OCI-LY3 (cell line): ENCODE results near the gene TAMM41.

ENCODE experiments used
- H2AFZ ChIP-seq: fragments of 200-600, 300-600 bp; shearing (Covaris generic); 2 replicates; pipeline ENCODE4 v1.6.0; 2014; ENCODE audit warnings: antibody characterized with exemption, low read depth, low read length
- H3K27ac ChIP-seq: fragments of 200-600, 300-600 bp; sonication (generic); 2 replicates; pipeline ENCODE4 v1.5.1; 2014; ENCODE audit warnings: mild to moderate bottlenecking, low read length, moderate library complexity, mixed read lengths
- H3K27me3 ChIP-seq: fragments of 200-600, 300-600 bp; sonication (generic); 2 replicates; pipeline ENCODE4 v1.6.1; 2014; ENCODE audit warnings: low read depth, low read length, mixed read lengths
- H3K36me3 ChIP-seq: fragments of 200-600, 300-600 bp; sonication (generic); replicated peaks from 2 replicates; pipeline ENCODE3; 2014; ENCODE audit warnings: low read depth, low read length, mixed read lengths
- H3K4me1 ChIP-seq: fragments of 300-600, 200-600 bp; sonication (generic); 2 replicates; pipeline ENCODE4 v1.6.1; 2014; ENCODE audit warnings: low read length, mixed read lengths
- H3K4me2 ChIP-seq: fragments of 200-600, 300-600 bp; sonication (generic); 2 replicates; pipeline ENCODE4 v1.6.1; 2014; ENCODE audit warnings: low read length, mixed read lengths
- H3K4me3 ChIP-seq: fragments of 300-600, 200-600 bp; sonication (generic); 2 replicates; pipeline ENCODE4 v1.5.1; 2014; ENCODE audit warnings: antibody characterized with exemption, mild to moderate bottlenecking, low read length, moderate library complexity
- H3K79me2 ChIP-seq: fragments of 300-600, 200-600 bp; shearing (Covaris generic); 2 replicates; pipeline ENCODE4 v1.6.1; 2014; ENCODE audit warnings: mild to moderate bottlenecking, low read length, mixed read lengths
- H3K9ac ChIP-seq: fragments of 300-600, 200-600 bp; shearing (Covaris generic); 2 replicates; pipeline ENCODE4 v1.6.0; 2014; ENCODE audit warnings: mild to moderate bottlenecking, low read length, moderate library complexity
- H3K9me3 ChIP-seq: fragments of 200-600, 300-600 bp; shearing (Covaris generic); 2 replicates; pipeline ENCODE4 v1.6.1; 2014; ENCODE audit warnings: low read length, mixed read lengths; ENCODE audit not compliant: insufficient read depth
- H4K20me1 ChIP-seq: fragments of 200-600, 300-600 bp; sonication (generic); 2 replicates; pipeline ENCODE4 v1.6.1; 2016; ENCODE audit warnings: low read length, mixed read lengths; ENCODE audit not compliant: insufficient read depth
- EZH2phosphoT487 ChIP-seq: fragments of 200-600 bp; shearing (Covaris generic); IDR thresholded peaks from 2 replicates; pipeline ENCODE4 v1.6.1; 2018; ENCODE audit warnings: antibody characterized with exemption, mixed run types, low read depth
- TF ChIP-seq, protein P1 (sequence below): fragments of 200-600, 300-600 bp; sonication (generic); IDR thresholded peaks from 2 replicates; pipeline ENCODE4 v1.5.1; 2014; ENCODE audit warnings: antibody characterized with exemption, low read length, low read depth

Gene TAMM41

DNA sequence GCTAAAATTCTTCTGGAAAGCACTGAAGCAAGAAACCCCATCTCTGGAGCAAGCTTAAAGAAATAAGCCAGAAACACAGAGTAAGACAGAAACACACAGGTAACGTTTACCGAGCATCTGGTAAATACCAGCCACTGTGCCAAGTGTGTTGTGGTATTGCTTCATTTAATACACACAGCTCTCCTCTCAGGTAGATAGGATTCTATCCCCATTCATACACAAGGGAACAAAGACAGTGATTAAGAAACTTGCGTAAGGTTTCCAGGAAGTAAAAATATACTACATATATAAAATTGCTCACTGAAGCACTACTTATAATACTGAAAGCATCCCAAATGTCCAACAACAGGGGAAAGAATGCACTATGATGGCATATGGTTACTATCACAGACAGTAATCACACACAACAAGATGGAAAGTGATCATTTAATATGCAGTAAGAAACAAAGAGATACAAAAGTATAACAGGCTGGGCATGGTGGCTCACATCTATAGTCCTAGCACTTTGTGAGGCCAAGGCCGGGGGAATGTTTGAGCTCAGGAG is 27.5 kb downstream of the TAMM41 start:
- Histone ChIP-seq H3K4me2 (peak overlapping the region; percentile 64; the same call in 1 of the 2 replicates), H2AFZ (no peak overlapping the region), H3K79me2 (no peaks in the 10 kb centered on the region), H3K4me3 (no peak overlapping the region), H3K4me1 (peaks cover 33% of the 10 kb centered on the region), H3K9me3 (no peaks in the 10 kb centered on the region), H3K9ac (no peak overlapping the region), H3K27me3 (no peaks in the 10 kb centered on the region), H3K36me3 (peaks cover 22% of the 10 kb centered on the region), H4K20me1 (no peaks in the 10 kb centered on the region), H3K27ac (no peak overlapping the region)
- TF ChIP-seq, protein P1, sequence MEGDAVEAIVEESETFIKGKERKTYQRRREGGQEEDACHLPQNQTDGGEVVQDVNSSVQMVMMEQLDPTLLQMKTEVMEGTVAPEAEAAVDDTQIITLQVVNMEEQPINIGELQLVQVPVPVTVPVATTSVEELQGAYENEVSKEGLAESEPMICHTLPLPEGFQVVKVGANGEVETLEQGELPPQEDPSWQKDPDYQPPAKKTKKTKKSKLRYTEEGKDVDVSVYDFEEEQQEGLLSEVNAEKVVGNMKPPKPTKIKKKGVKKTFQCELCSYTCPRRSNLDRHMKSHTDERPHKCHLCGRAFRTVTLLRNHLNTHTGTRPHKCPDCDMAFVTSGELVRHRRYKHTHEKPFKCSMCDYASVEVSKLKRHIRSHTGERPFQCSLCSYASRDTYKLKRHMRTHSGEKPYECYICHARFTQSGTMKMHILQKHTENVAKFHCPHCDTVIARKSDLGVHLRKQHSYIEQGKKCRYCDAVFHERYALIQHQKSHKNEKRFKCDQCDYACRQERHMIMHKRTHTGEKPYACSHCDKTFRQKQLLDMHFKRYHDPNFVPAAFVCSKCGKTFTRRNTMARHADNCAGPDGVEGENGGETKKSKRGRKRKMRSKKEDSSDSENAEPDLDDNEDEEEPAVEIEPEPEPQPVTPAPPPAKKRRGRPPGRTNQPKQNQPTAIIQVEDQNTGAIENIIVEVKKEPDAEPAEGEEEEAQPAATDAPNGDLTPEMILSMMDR: no peak
- no peak for TF ChIP-seq EZH2phosphoT487

DNA sequence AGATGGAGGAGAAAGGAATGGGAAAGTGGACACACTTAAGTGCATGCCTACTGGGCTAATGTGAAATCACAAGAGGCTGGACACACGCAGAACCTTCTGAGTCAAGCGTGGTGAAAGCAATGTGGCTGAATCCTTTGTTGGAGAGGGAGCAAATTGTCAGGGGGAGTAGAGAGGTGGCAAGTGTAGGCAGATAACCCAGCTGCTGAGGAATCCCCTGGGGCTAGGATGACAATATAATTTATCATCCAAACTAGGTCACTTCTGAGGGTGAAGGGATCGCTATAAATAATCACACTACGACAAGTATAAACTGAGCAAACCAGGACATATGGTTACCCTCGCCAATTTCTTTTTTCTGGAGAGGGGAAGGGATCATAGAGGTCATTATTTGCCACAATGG is 28.7 kb downstream of the TAMM41 start:
- Histone ChIP-seq H4K20me1 (no peaks in the 10 kb centered on the region), H3K4me2 (no peak overlapping the region), H3K4me3 (no peak overlapping the region), H3K27me3 (no peaks in the 10 kb centered on the region), H3K36me3 (peaks cover 22% of the 10 kb centered on the region), H3K9ac (no peak overlapping the region), H3K79me2 (no peaks in the 10 kb centered on the region), H2AFZ (no peak overlapping the region), H3K9me3 (no peaks in the 10 kb centered on the region), H3K4me1 (peaks cover 33% of the 10 kb centered on the region), H3K27ac (no peak overlapping the region)
- no peak for TF ChIP-seq EZH2phosphoT487
- TF ChIP-seq, protein P1: no peak

DNA sequence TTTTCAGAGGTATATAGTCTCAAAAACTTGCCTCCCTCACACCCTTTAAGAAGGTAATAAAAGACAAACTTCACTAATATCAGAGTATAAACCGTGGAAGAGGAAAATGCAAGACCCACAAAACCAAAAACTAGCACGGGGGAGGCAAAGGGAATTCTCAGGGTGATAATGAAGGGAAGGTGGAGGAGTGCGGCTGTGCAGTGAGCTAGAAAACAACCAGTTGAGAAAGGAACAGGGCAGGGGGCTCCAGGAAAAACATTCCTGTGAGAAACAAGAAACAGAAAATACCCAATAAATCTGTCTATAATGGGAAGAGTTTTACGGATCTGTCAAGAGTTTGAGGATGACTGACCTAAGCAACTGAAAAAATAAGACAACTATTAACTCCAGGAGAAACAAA is 31.6 kb downstream of the TAMM41 start:
- Histone ChIP-seq H3K4me3 (no peak overlapping the region), H3K27me3 (no peaks in the 10 kb centered on the region), H3K27ac (no peak overlapping the region), H3K9ac (no peak overlapping the region), H4K20me1 (no peaks in the 10 kb centered on the region), H3K4me1 (peaks cover 14% of the 10 kb centered on the region), H3K36me3 (peaks cover 28% of the 10 kb centered on the region), H2AFZ (no peak overlapping the region), H3K79me2 (no peaks in the 10 kb centered on the region), H3K4me2 (no peak overlapping the region), H3K9me3 (no peaks in the 10 kb centered on the region)
- TF ChIP-seq, protein P1: no peak
- TF ChIP-seq EZH2phosphoT487: no peak

DNA sequence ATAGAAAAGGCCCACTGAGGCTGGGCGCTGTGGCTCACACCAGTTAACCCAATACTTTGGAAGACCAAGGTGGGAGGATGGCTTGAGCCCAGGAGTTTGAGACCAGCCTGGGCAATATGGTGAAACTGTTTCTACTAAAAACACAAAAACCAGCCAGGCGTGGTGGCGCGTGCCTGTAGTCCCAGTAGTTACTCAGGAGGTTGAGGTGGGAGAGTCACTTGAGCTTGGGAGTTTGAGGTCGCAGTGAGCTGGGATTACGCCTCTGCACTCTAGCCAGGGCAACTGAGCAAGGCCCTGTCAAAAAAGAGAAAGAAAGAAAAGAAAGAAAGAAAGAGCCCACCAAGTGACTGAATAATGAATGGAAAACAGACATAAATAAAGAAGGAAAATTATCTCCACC is 32.0 kb downstream of the TAMM41 start:
- H2AFZ ChIP-seq: no peak overlapping the region
- no peaks in the 10 kb centered on the region for H3K79me2 ChIP-seq
- no peaks in the 10 kb centered on the region for H3K9me3 ChIP-seq
- no peak for TF ChIP-seq EZH2phosphoT487
- TF ChIP-seq, protein P1: no peak
- no peak overlapping the region for H3K4me3 ChIP-seq
- H4K20me1 ChIP-seq: no peaks in the 10 kb centered on the region
- no peak overlapping the region for H3K9ac ChIP-seq
- peaks cover 10% of the 10 kb centered on the region for H3K4me1 ChIP-seq
- H3K4me2 ChIP-seq: no peak overlapping the region
- H3K36me3 ChIP-seq: peaks cover 26% of the 10 kb centered on the region
- no peak overlapping the region for H3K27ac ChIP-seq
- H3K27me3 ChIP-seq: no peaks in the 10 kb centered on the region
